HepG2 (cell line): ENCODE measurements around the gene HDAC4. TPM values are rescaled to one million over a fixed set of nuclear protein-coding genes. Genes with fewer than 3 reads are reported as not detected.

Experiments
- ATAC-seq: fragments of 200-7000 bp; cut with Tn5 transposase; 3 replicates; pipeline ENCODE4 v1.9.1; 2020; ENCODE audit warnings: mild to moderate bottlenecking, moderate library complexity
- BruUV-seq: library from RNA; stranded (reverse); fragments of 400-500 nt; replicated peaks from 2 replicates; lab custom pipeline; 2021; lab: Mats Ljungman, UMichigan
- CTCF ChIA-PET: fragments of 300-600 bp; formaldehyde crosslinking; extraction: SDS; loops from one replicate; lab custom pipeline; 2021; ENCODE audit warnings: low total read pairs, inconsistent platforms, low intra/inter-chr PET ratio; lab: Yijun Ruan, JAX
- POLR2A ChIA-PET: fragments of 350-600 bp; sonication (Branson Sonifier 250); formaldehyde crosslinking; loops from one replicate; lab custom pipeline; 2020; ENCODE audit warnings: antibody characterized with exemption, inconsistent platforms; lab: Yijun Ruan, JAX
- DNase-seq: peaks from one replicate; pipeline ENCODE4 v3.0.0-alpha.2; 2015; ENCODE audit warnings: low spot score
- FAIRE-seq: peaks from 3 replicates; lab custom pipeline; 2011; peaks lifted over from hg19 to GRCh38; lab: Jason Lieb, UNC
- H2AFZ ChIP-seq: one replicate; pipeline ENCODE4 v1.6.1; 2011; ENCODE audit warnings: low read length, inconsistent platforms
- H3K27ac ChIP-seq: fragments of 300-600 bp; 3 replicates; pipeline ENCODE4 v1.8.0; 2011; ENCODE audit warnings: mixed run types, mild to moderate bottlenecking, mixed read lengths, low read length, inconsistent platforms; ENCODE audit not compliant: insufficient read depth; ENCODE audit errors: extremely low read length
- H3K27me3 ChIP-seq, 2 experiments: fragments of 200-600 bp in 1 of 2; 2 replicates in 1 of 2; 3 replicates in 1 of 2; pipeline versions ENCODE4 v1.6.0 to v1.8.0; 2011; ENCODE audit warnings: low read length in 2 of 2, mild to moderate bottlenecking in 2 of 2, moderate library complexity in 2 of 2, inconsistent platforms in 1 of 2; ENCODE audit not compliant: insufficient read depth in 2 of 2, control insufficient read depth in 1 of 2
- H3K36me3 ChIP-seq, 2 experiments: fragments of 200-600 bp in 1 of 2; replicated peaks in 1 of 2; 2 replicates in 1 of 2; 3 replicates in 1 of 2; pipeline versions ENCODE4 v1.5.1 to v1.8.0; 2011; ENCODE audit warnings: low read length in 2 of 2, inconsistent platforms in 1 of 2; ENCODE audit not compliant: insufficient read depth in 2 of 2, control insufficient read depth in 1 of 2
- H3K4me1 ChIP-seq: 2 replicates; pipeline ENCODE4 v1.5.1; 2012; ENCODE audit warnings: low read length, inconsistent platforms; ENCODE audit not compliant: insufficient read depth
- H3K4me2 ChIP-seq: 2 replicates; pipeline ENCODE4 v1.6.0; 2011; ENCODE audit warnings: low read depth, low read length, inconsistent platforms
- H3K4me3 ChIP-seq, 3 experiments: fragments of 200-600 bp in 1 of 3; sonication (generic), shearing (Covaris generic) in 1 of 3; replicated peaks in 1 of 3; 2 replicates each; pipeline ENCODE4 v1.5.1; 2011 to 2016; ENCODE audit warnings: low read length in 3 of 3, inconsistent platforms in 2 of 3, low read depth in 2 of 3, mild to moderate bottlenecking in 2 of 3, control low read depth in 1 of 3, mixed read lengths in 1 of 3; ENCODE audit not compliant: insufficient read depth in 1 of 3
- H3K79me2 ChIP-seq: one replicate; pipeline ENCODE4 v1.6.1; 2011; ENCODE audit warnings: low read length, inconsistent platforms; ENCODE audit not compliant: insufficient read depth
- H3K9ac ChIP-seq: 2 replicates; pipeline ENCODE4 v1.6.0; 2011; ENCODE audit warnings: mild to moderate bottlenecking, low read depth, low read length, inconsistent platforms; ENCODE audit not compliant: insufficient read depth
- H3K9me3 ChIP-seq: 2 replicates; pipeline ENCODE4 v1.5.1; 2012; ENCODE audit warnings: mild to moderate bottlenecking, low read length
- H4K20me1 ChIP-seq: 2 replicates; pipeline ENCODE4 v1.6.0; 2011; ENCODE audit warnings: inconsistent platforms, mild to moderate bottlenecking, low read length, moderate library complexity; ENCODE audit not compliant: insufficient read depth
- MYPOP ChIP-seq: sonication (generic); formaldehyde crosslinking; IDR thresholded peaks from 2 replicates; pipeline ENCODE4 v1.8.1; 2023; ENCODE audit warnings: mild to moderate bottlenecking, moderate library complexity, missing genetic modification reagents
- ZNF687 ChIP-seq: sonication (generic); formaldehyde crosslinking; IDR thresholded peaks from 2 replicates; pipeline ENCODE4 v1.5.1; 2020; ENCODE audit warnings: mild to moderate bottlenecking, missing genetic modification reagents, moderate library complexity
- WGBS: methylation state at CpG from one replicate; pipeline ENCODE4 v1.1.6; 2017; ENCODE audit warnings: low lambda C conversion rate; 5-methylcytosine and 5-hydroxymethylcytosine counted together
- in situ Hi-C: cut with HindIII; loops from 2 replicates; pipeline ENCODE4 v1.10.0; 2017; ENCODE audit warnings: low pct_unique_long_range_greater_than_20kb; ENCODE audit not compliant: extremely low pct_ligation_motif_present
- intact Hi-C: fragments of 100-400 bp; cut with micrococcal nuclease; formaldehyde crosslinking; loops from one replicate; pipeline ENCODE4 v1.10.0; 2022; ENCODE audit not compliant: unreplicated experiment
- polyA plus RNA-seq, 8 experiments: library from polyadenylated mRNA; depleted of rRNA in 3 of 8; stranded (reverse) in 7 of 8; unstranded in 1 of 8; fragments of >200 nt; fragmentation: Illumina TruSeq in 4 of 8; extraction: Trizol in 4 of 8; gene quantifications; 2 replicates each; pipeline versions ENCODE4 v1.2.1 to v1.2.3, GENCODE V29; 2011 to 2016; ENCODE audit warnings: low read depth in 4 of 8, missing spikeins in 1 of 8, mixed read lengths in 1 of 8; ENCODE audit not compliant: insufficient read depth in 1 of 8
- total RNA-seq, 5 experiments: library from RNA; depleted of rRNA; stranded (reverse); fragments of >200 nt; fragmentation: Illumina TruSeq; extraction: Trizol; gene quantifications; 2 replicates each; pipeline ENCODE4 v1.2.3, GENCODE V29; 2016; ENCODE audit warnings: low read depth in 1 of 5

Gene HDAC4
- total and polyA plus RNA-seq, 2 of the 13 experiments (the other 11 are each of a cell fraction or from before 2014, with no cell fraction given) = 10.1 to 11.5 TPM

- Histone ChIP-seq H4K20me1 (0 out of 2 replicates have a peak, but pooled peaks cover 3% of the 10 kb centered on the region), H2AFZ (no peak overlapping the region), H3K9me3 (no peaks in the 10 kb centered on the region), H3K27ac (no peak overlapping the region), H3K27me3 (no peaks in the 10 kb centered on the region), H3K4me3 (no peak overlapping the region), H3K4me2 (no peak overlapping the region), H3K9ac (no peak overlapping the region), H3K4me1 (no peaks in the 10 kb centered on the region), H3K79me2 (no peaks in the 10 kb centered on the region), H3K36me3 (peaks cover 22 to 37% of the 10 kb centered on the region in 2 experiments; a peak in 4 of 5 replicates)
- intact Hi-C loops = no loop called here
- 97% methylated on average over 7 of the region's 12 CpGs for WGBS
- ATAC-seq = no peak
- BruUV-seq = no TSS peak
- POLR2A ChIA-PET = no interaction called here
- CTCF ChIA-PET = no interaction called here
- TF ChIP-seq MYPOP = no peak
- peak; percentile 17; the same call in 1 of the 2 replicates for TF ChIP-seq ZNF687
- no peak for DNase-seq
- in situ Hi-C loops = loop anchor here (5.0 kb wide), 1 partner anchor 68 kb away; no protein-coding TSS in a partner anchor
- no peak for FAIRE-seq
Measured at GRCh38 chr2:239105234-239105633, 295.6 kb downstream of the HDAC4 start.
